A673 (cell line): Measurements from ENCODE around the gene SOX15. TPM values are rescaled to one million over a fixed set of nuclear protein-coding genes. Genes with fewer than 3 reads are reported as not detected.

Experiments used
- BruUV-seq: library from RNA; stranded (reverse); fragments of 400-500 nt; replicated peaks from 2 replicates; lab custom pipeline; 2021; lab: Mats Ljungman, UMichigan
- CTCF ChIA-PET: fragments of 300-600 bp; sonication (Branson Sonifier 250); formaldehyde crosslinking; loops from one replicate; lab custom pipeline; 2022; ENCODE audit warnings: antibody characterized with exemption; lab: Charles Lee
- POLR2A ChIA-PET: fragments of 300-600 bp; sonication (Branson Sonifier 250); formaldehyde crosslinking; loops from one replicate; lab custom pipeline; 2022; ENCODE audit warnings: antibody characterized with exemption; ENCODE audit not compliant: low non-redundant PET; lab: Charles Lee
- DNase-seq: peaks from one replicate; pipeline ENCODE4 v3.0.0-alpha.2; 2015; ENCODE audit warnings: low spot score
- H3K27ac ChIP-seq: fragments of 200-600 bp; sonication (generic); 2 replicates; pipeline ENCODE4 v1.5.1; 2016; ENCODE audit warnings: mixed run types, low read depth, mild to moderate bottlenecking, mixed read lengths, antibody characterized with exemption, low read length; ENCODE audit not compliant: poor library complexity, severe bottlenecking
- H3K27me3 ChIP-seq: fragments of 200-600 bp; sonication (generic); replicated peaks from 2 replicates; pipeline ENCODE4 v1.6.1; 2017; ENCODE audit warnings: mixed run types, low read depth, mild to moderate bottlenecking, mixed read lengths, antibody characterized with exemption, low read length; ENCODE audit not compliant: insufficient read depth, poor library complexity
- H3K36me3 ChIP-seq: fragments of 200-600 bp; sonication (generic); 2 replicates; pipeline ENCODE4 v1.6.1; 2016; ENCODE audit warnings: mixed run types, mild to moderate bottlenecking, mixed read lengths, antibody characterized with exemption, low read length; ENCODE audit not compliant: insufficient read depth, poor library complexity, severe bottlenecking
- H3K4me1 ChIP-seq: fragments of 200-600 bp; sonication (generic); 2 replicates; pipeline ENCODE4 v1.6.1; 2017; ENCODE audit warnings: mixed run types, mild to moderate bottlenecking, mixed read lengths, antibody characterized with exemption, low read length; ENCODE audit not compliant: insufficient read depth, poor library complexity, severe bottlenecking
- H3K4me3 ChIP-seq: fragments of 200-600 bp; sonication (generic); 2 replicates; pipeline ENCODE4 v1.5.1; 2016; ENCODE audit warnings: low read depth, mixed run types, mild to moderate bottlenecking, mixed read lengths, low read length; ENCODE audit not compliant: poor library complexity, severe bottlenecking
- H3K9me3 ChIP-seq: fragments of 200-600 bp; sonication (generic); 2 replicates; pipeline ENCODE4 v1.6.1; 2016; ENCODE audit warnings: mixed run types, low read depth, mild to moderate bottlenecking, mixed read lengths, antibody characterized with exemption, low read length; ENCODE audit not compliant: poor library complexity, severe bottlenecking
- EZH2 ChIP-seq: fragments of 200-600 bp; sonication (generic); IDR thresholded peaks from 2 replicates; pipeline ENCODE4 v1.6.1; 2017; ENCODE audit warnings: borderline replicate concordance, low read depth, mild to moderate bottlenecking, mixed read lengths, antibody characterized with exemption, low read length; ENCODE audit not compliant: poor library complexity, severe bottlenecking
- intact Hi-C: fragments of 100-400 bp; cut with micrococcal nuclease; formaldehyde crosslinking; loops from one replicate; pipeline ENCODE4 v1.10.0; 2022; ENCODE audit not compliant: unreplicated experiment
- total RNA-seq: library from RNA; stranded (reverse); gene quantifications from 2 replicates; pipeline ENCODE4 v1.2.3, GENCODE V29; 2021
- TF ChIP-seq, protein P1 (sequence below): fragments of 300-800, 200-600 bp; sonication (generic); conservative IDR thresholded peaks from 2 replicates; pipeline ENCODE4 v1.5.1; 2017; ENCODE audit warnings: low read depth, mild to moderate bottlenecking, antibody characterized with exemption, low read length, moderate library complexity, mixed read lengths

Gene SOX15
- total RNA-seq, 1 experiment from 2014 or later: 1.3 TPM

GRCh38 chr17:7586673-7587419, 3.0 kb downstream of the SOX15 start:
- Histone ChIP-seq H3K9me3 (no peaks in the 10 kb centered on the region), H3K4me3 (no peak overlapping the region), H3K27ac (no peak overlapping the region), H3K36me3 (peaks cover 47% of the 10 kb centered on the region), H3K27me3 (no peaks in the 10 kb centered on the region), H3K4me1 (peaks cover 25% of the 10 kb centered on the region)
- BruUV-seq: no TSS peak
- peak; percentile 69 for DNase-seq
- CTCF ChIA-PET: interaction anchor here (0.6 to 0.7 kb wide), 2 partner anchors 72 to 93 kb away, joined by 3 to 7 read pairs; no protein-coding TSS in a partner anchor
- no peak for TF ChIP-seq EZH2
- TF ChIP-seq, protein P1, sequence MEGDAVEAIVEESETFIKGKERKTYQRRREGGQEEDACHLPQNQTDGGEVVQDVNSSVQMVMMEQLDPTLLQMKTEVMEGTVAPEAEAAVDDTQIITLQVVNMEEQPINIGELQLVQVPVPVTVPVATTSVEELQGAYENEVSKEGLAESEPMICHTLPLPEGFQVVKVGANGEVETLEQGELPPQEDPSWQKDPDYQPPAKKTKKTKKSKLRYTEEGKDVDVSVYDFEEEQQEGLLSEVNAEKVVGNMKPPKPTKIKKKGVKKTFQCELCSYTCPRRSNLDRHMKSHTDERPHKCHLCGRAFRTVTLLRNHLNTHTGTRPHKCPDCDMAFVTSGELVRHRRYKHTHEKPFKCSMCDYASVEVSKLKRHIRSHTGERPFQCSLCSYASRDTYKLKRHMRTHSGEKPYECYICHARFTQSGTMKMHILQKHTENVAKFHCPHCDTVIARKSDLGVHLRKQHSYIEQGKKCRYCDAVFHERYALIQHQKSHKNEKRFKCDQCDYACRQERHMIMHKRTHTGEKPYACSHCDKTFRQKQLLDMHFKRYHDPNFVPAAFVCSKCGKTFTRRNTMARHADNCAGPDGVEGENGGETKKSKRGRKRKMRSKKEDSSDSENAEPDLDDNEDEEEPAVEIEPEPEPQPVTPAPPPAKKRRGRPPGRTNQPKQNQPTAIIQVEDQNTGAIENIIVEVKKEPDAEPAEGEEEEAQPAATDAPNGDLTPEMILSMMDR: peak; percentile 55
- intact Hi-C loops: no loop called here
- POLR2A ChIA-PET: interaction anchor here (0.9 kb wide), 1 partner anchor 108 kb away, joined by 3 read pairs; no protein-coding TSS in a partner anchor

- ChIA-PET CTCF (interaction anchor here (0.6 to 1.0 kb wide), 2 partner anchors 67 to 104 kb away, joined by 5 to 6 read pairs; partner anchors contain the start of genes TP53 and WRAP53), POLR2A (interaction anchor here (0.5 to 1.2 kb wide), 5 partner anchors 34 to 892 kb away, joined by 4 to 12 read pairs (median 4); partner anchors contain the start of genes TP53 and WRAP53)
- peak; percentile 99 for DNase-seq
- H3K27me3 ChIP-seq: no peaks in the 10 kb centered on the region
- no peak for TF ChIP-seq EZH2
- TF ChIP-seq, protein P1: no peak
- intact Hi-C loops: loop anchor here (5.0 kb wide), 2 partner anchors 104 to 304 kb away; partner anchors contain the start of genes CHD3, TP53 and WRAP53
- BruUV-seq: TSS peak; percentile 76
- H3K36me3 ChIP-seq: peaks cover 43% of the 10 kb centered on the region
- H3K4me1 ChIP-seq: peaks cover 50% of the 10 kb centered on the region
- peak within 1 kb of the TSS; percentile 60 for H3K4me3 ChIP-seq
- H3K27ac ChIP-seq: peak within 1 kb of the TSS; percentile 99
- no peaks in the 10 kb centered on the region for H3K9me3 ChIP-seq
These were observed 6.4 kb downstream of the SOX15 start, which contains the start of gene MPDU1 for GRCh38 chr17:7583253-7584109. MPDU1 (plus strand) TSS chr17:7583852; CDS start chr17:7583863, 11 bp downstream.
